UCSD-AML1 (cell line): ENCODE results near the gene TRIP12.
A peak's percentile ranks its signal among the peaks of the same experiment; 100 is the strongest.
"Not testable (repeated sequence)": the region's sequence is repeated elsewhere in the genome, so short reads cannot be mapped to it uniquely, and the experiment has no call there.

Source experiments
- DNase-seq: peaks from one replicate; lab custom pipeline; 2025; ENCODE audit not compliant: unreplicated experiment; lab: John Stamatoyannopoulos, UW

The TRIP12 gene

GRCh38 chr2:229879191-229879950 lies 42.4 kb downstream of the TRIP12 start:
- DNase-seq, result no peak

- no peak for DNase-seq
Measured at GRCh38 chr2:229875549-229875948, 46.3 kb downstream of the TRIP12 start.

DNA sequence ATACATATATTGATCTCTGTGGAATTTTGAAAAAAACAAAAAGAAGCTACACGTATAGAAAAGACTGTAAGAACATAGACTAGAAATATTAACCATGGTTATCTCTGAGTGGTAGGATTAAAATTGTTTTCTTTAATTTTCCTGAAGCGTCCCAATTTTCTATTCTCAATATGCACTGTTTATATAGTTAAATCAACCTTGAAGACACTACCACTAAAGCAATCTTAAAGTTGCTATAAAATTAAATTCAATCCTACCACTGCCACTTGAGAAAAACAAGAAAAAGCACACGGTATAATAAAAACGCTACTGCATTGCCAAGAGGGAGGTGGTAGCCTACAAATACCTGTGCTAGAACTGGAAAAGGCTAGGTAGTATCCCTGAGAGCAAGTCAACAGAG lies 47.2 kb downstream of the TRIP12 start:
- DNase-seq, result no peak

DNA sequence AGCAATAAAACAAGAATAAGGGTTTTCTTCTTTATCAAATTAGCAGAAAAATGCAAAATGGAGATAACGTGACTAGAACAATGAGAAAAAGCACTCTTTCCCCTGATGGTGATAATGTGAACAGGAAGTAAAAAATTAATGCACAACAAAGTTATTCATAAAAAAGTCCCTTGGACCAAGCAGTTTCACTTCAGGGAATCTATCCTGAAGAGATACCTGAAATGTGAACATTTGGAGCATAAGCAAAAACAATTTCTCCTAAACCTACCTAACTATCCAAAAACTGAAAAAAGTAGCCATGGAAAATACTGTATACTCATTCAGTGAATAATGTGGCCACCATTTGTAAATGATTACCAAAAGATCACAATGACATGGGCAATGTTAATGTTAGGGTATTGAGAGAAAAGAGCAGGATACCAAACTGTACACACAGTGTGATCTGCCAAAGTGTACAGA lies 48.7 kb downstream of the TRIP12 start:
- no peak for DNase-seq

- no peak for DNase-seq
Measured at GRCh38 chr2:229870903-229871656, 50.7 kb downstream of the TRIP12 start.

DNA sequence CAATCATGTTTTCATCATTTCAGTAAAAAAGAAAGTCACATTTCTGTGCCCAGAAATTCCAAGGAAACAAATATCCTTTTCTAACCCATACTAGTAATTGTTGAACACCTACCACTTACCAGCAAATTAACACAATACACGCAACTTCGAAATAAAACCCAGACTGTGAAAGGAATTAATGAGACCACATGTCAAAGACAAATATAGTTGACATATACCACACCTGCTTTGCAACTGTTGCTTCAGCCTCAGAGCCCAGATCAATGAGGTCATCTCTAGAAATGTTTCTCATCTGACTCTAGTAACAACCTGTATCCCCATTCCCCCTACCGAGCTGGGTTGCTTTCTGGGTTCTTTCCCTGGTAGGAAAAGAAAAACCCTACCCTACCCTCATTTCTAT lies 52.6 kb downstream of the TRIP12 start:
- no peak for DNase-seq

GRCh38 chr2:229868794-229869193 lies 53.0 kb downstream of the TRIP12 start:
- DNase-seq, result no peak

GRCh38 chr2:229865033-229865432 lies 56.8 kb downstream of the TRIP12 start:
- no peak for DNase-seq

DNA sequence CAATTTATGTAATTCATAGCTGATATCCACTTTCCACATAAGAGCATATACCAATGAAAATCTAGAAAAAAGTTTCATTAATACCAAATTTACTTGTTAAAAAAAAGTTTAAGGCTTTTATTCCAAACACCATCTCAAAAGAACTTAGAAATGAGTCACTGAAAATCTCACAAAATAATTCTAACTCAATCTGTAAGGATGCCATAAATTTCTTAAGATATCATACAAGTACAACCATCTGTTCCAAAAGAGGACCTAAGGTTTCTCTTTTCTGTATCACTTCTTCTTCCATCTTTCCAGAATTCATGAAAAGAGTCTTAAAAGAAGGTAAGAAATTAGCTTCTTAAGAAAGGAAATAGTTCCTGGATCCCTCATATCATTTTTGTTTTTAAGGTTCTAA lies 60.4 kb downstream of the TRIP12 start:
- DNase-seq, result no peak

GRCh38 chr2:229860334-229860733 lies 61.5 kb downstream of the TRIP12 start:
- DNase-seq, result no peak

- DNase-seq, result no peak
Measured at GRCh38 chr2:229858351-229858750, 63.5 kb downstream of the TRIP12 start.

DNA sequence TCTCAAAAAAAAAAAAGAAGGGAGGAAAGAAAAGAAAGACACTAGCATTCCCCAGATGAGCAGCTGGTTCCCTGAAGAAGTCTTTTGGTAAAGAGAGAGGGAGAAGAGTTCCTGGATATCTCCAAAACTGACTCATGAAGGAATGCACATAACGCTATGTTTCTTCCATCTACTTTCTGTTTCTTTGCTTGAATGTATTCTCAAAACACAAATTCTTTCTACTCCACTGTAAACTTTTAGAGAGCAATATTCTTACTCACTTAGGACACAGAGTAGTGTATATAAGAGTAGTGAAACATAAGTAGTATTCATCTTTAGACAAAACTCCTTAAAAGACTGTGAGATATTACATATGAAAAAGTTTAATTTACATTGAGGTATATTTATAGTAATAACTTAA lies 64.2 kb downstream of the TRIP12 start:
- DNase-seq, result no peak

- no peak for DNase-seq
Measured at GRCh38 chr2:229856413-229856812, 65.4 kb downstream of the TRIP12 start.

DNA sequence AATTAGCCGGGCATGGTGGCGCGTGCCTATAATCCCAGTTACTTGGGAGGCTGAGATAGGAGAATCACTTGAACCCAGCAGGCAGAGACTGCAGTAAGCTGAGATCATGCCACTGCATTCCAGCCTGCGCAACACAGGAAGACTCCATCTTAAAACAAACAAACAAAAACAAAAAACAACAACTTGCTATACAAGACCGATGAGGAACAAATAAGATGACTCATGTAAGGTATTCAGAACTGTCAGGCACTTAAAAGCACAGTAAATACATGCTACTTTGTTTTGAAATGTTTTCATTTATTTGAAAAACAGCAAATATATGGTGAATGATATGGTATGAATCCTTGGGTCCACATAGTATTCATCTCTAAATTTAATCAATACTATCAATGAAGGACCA lies 66.7 kb downstream of the TRIP12 start:
- no peak for DNase-seq

- DNase-seq, result peak; percentile 29
Measured at GRCh38 chr2:229852565-229852964, 69.2 kb downstream of the TRIP12 start.

DNA sequence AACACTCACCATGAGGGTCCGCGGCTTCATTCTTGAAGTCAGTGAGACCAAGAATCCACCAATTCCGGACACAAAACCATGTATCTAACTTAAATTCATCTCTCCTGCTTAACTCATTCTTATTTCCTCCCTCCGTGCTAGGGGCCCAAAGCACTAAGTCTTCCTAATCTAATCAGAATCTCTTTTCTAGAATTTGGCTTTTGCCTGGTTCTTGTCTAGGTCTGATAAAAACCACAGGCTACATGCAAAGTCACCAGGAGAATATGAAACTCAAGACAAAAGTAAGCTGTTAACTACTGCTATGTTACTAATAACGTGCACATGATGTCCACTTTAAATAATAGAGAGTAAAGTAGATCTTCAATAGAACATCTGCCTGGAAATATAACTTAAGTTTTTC lies 69.9 kb downstream of the TRIP12 start:
- no peak for DNase-seq

- DNase-seq, result not testable (repeated sequence)
Measured at GRCh38 chr2:229850355-229851275, 71.2 kb downstream of the TRIP12 start.

- DNase-seq, result no peak
Measured at GRCh38 chr2:229849073-229849472, 72.7 kb downstream of the TRIP12 start.

GRCh38 chr2:229843613-229844012 lies 78.2 kb downstream of the TRIP12 start:
- DNase-seq, result no peak

GRCh38 chr2:229838729-229839128 lies 83.1 kb downstream of the TRIP12 start:
- no peak for DNase-seq

GRCh38 chr2:229836847-229837246 lies 85.0 kb downstream of the TRIP12 start:
- no peak for DNase-seq
